CD4-positive, alpha-beta T cell treated with Interleukin-6 for 4 hours (primary cell): ENCODE results near the gene WHRN.
A peak's percentile ranks its signal among the peaks of the same experiment; 100 is the strongest.

Source experiments
- DNase-seq: peaks from one replicate; pipeline ENCODE4 v3.0.0-alpha.2; 2020; ENCODE audit warnings: mixed read lengths

WHRN gene

GRCh38 chr9:114505187-114506081 lies at the start of gene WHRN:
Gene WHRN, minus strand, starts transcription at chr9:114505473. Its CDS starts 672 bp downstream, at chr9:114504801.
- peak; percentile 96 for DNase-seq

GRCh38 chr9:114553202-114553601 lies 47.9 kb upstream of the WHRN start:
- no peak for DNase-seq

GRCh38 chr9:114552706-114553105 lies 47.4 kb upstream of the WHRN start:
- no peak for DNase-seq

GRCh38 chr9:114551750-114552685 lies 46.7 kb upstream of the WHRN start:
- DNase-seq, result no peak

GRCh38 chr9:114549697-114550330 lies 44.5 kb upstream of the WHRN start:
- DNase-seq, result no peak

GRCh38 chr9:114546851-114547250 lies 41.6 kb upstream of the WHRN start:
- DNase-seq, result no peak

GRCh38 chr9:114545055-114545454 lies 39.8 kb upstream of the WHRN start:
- DNase-seq, result no peak

- no peak for DNase-seq
Observed at GRCh38 chr9:114539701-114540380, 34.6 kb upstream of the WHRN start.

- peak; percentile 44 for DNase-seq
Observed at GRCh38 chr9:114538241-114538640, 33.0 kb upstream of the WHRN start.

GRCh38 chr9:114532561-114533237 lies 27.4 kb upstream of the WHRN start:
- DNase-seq, result no peak

GRCh38 chr9:114529285-114529684 lies 24.0 kb upstream of the WHRN start:
- DNase-seq, result no peak

GRCh38 chr9:114526807-114527206 lies 21.5 kb upstream of the WHRN start:
- no peak for DNase-seq

- DNase-seq, result no peak
Observed at GRCh38 chr9:114525513-114525912, 20.2 kb upstream of the WHRN start.

- no peak for DNase-seq
Observed at GRCh38 chr9:114524247-114524681, 19.0 kb upstream of the WHRN start.

GRCh38 chr9:114522847-114523246 lies 17.6 kb upstream of the WHRN start:
- DNase-seq, result no peak

GRCh38 chr9:114522286-114522685 lies 17.0 kb upstream of the WHRN start:
- no peak for DNase-seq

- DNase-seq, result no peak
Observed at GRCh38 chr9:114521846-114522245, 16.6 kb upstream of the WHRN start.

GRCh38 chr9:114518599-114519022 lies 13.3 kb upstream of the WHRN start:
- no peak for DNase-seq

GRCh38 chr9:114518120-114518519 lies 12.8 kb upstream of the WHRN start:
- DNase-seq, result no peak

- no peak for DNase-seq
Observed at GRCh38 chr9:114516913-114517312, 11.6 kb upstream of the WHRN start.

- DNase-seq, result no peak
Observed at GRCh38 chr9:114515528-114515927, 10.3 kb upstream of the WHRN start.

GRCh38 chr9:114513959-114514267 lies 8.6 kb upstream of the WHRN start:
- no peak for DNase-seq
